B cell (primary cell): Measurements from ENCODE around the gene ZNF608.

ENCODE experiments used
- EZH2 ChIP-seq: IDR thresholded peaks from 2 replicates; pipeline ENCODE4 v1.6.1; 2012; ENCODE audit warnings: borderline replicate concordance, low read depth, mild to moderate bottlenecking, moderate library complexity, low read length; ENCODE audit not compliant: insufficient read depth, poor library complexity, severe bottlenecking
- TF ChIP-seq, protein P1 (sequence below): fragments of 200-600 bp; IDR thresholded peaks from one replicate; pipeline ENCODE4 v1.8.0; 2022; ENCODE audit warnings: antibody characterized with exemption, mild to moderate bottlenecking

DNA sequence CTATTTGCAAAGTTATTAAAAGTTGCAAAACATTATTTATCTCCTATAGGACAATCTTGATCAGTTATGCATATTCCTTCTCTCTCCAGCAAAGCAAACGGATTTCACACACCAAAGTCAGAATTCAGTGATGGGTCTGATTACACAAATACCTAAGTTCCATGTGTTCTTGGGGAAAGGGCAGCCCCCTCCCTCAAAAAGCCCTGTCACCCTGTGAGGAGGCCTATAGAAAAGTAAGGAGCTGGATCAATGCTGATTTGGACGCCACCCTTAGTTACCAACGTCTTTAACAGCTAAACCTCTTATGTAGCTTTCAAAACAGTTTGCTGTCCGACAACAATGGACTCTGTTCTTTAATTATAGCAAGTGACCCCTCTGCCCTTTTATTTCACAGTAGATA lies 6.4 kb downstream of the ZNF608 start:
- TF ChIP-seq, protein P1, sequence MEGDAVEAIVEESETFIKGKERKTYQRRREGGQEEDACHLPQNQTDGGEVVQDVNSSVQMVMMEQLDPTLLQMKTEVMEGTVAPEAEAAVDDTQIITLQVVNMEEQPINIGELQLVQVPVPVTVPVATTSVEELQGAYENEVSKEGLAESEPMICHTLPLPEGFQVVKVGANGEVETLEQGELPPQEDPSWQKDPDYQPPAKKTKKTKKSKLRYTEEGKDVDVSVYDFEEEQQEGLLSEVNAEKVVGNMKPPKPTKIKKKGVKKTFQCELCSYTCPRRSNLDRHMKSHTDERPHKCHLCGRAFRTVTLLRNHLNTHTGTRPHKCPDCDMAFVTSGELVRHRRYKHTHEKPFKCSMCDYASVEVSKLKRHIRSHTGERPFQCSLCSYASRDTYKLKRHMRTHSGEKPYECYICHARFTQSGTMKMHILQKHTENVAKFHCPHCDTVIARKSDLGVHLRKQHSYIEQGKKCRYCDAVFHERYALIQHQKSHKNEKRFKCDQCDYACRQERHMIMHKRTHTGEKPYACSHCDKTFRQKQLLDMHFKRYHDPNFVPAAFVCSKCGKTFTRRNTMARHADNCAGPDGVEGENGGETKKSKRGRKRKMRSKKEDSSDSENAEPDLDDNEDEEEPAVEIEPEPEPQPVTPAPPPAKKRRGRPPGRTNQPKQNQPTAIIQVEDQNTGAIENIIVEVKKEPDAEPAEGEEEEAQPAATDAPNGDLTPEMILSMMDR: no peak
- TF ChIP-seq EZH2: no peak
